ENCODE results near the gene SUGCT. TPM values are rescaled to one million over a fixed set of nuclear protein-coding genes. Genes with fewer than 3 reads are reported as not detected.

The SUGCT gene
- total RNA-seq, 2 experiments from 2014 or later, result not detected

DNA sequence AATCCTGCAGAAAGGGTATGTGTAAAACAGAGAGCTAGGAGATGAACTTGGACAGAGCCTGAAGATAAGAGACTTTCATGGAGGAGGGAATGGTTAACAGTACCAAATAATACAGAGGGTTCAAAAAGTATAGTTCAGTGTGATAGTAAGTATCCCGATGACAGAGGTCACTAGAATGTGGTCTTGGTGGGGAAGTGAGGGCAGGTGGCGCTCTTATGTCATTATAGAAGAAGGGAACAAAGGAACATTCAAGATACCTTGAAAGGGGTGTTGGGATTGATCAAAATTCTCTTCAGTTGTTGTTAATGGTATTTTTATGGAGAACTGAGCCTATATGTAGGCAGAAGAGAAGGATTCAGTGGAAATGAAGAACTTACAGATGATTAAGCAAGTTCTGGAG lies 312.5 kb downstream of the SUGCT start:
- CTCF ChIA-PET (ENCODE audit: unreplicated experiment), result no interaction called here
- Histone ChIP-seq H4K20me1 (ENCODE audit: insufficient read depth, low read length) (no peaks in the 10 kb centered on the region), H3K9me2 (ENCODE audit: insufficient read depth, low read length) (no peaks in the 10 kb centered on the region), H3K27ac (ENCODE audit: low read depth, low read length, poor library complexity, severe bottlenecking) (no peak overlapping the region), H3K79me2 (ENCODE audit: insufficient read depth, low read depth, low read length) (no peaks in the 10 kb centered on the region), H2AFZ (ENCODE audit: low read length) (no peak overlapping the region), H3K4me2 (ENCODE audit: low read length) (no peak overlapping the region), H3K36me3 (ENCODE audit: insufficient read depth, low read length) (no peaks in the 10 kb centered on the region), H3K9me3 (ENCODE audit: low read length) (no peaks in the 10 kb centered on the region), H3K4me1 (ENCODE audit: insufficient read depth, low read length, poor library complexity, severe bottlenecking) (no peaks in the 10 kb centered on the region), H3K4me3 (ENCODE audit: low read depth, low read length, poor library complexity, severe bottlenecking) (no peak overlapping the region)
- intact Hi-C loops (cut with micrococcal nuclease; ENCODE audit: unreplicated experiment), result no loop called here
- DNase-seq (ENCODE audit: low spot score), result peak; percentile 3
- no peak for TF ChIP-seq EZH2phosphoT487 (IDR thresholded peaks at IDR 0.05; ENCODE audit: borderline replicate concordance, low read depth, low read length)
- TF ChIP-seq, protein P1, sequence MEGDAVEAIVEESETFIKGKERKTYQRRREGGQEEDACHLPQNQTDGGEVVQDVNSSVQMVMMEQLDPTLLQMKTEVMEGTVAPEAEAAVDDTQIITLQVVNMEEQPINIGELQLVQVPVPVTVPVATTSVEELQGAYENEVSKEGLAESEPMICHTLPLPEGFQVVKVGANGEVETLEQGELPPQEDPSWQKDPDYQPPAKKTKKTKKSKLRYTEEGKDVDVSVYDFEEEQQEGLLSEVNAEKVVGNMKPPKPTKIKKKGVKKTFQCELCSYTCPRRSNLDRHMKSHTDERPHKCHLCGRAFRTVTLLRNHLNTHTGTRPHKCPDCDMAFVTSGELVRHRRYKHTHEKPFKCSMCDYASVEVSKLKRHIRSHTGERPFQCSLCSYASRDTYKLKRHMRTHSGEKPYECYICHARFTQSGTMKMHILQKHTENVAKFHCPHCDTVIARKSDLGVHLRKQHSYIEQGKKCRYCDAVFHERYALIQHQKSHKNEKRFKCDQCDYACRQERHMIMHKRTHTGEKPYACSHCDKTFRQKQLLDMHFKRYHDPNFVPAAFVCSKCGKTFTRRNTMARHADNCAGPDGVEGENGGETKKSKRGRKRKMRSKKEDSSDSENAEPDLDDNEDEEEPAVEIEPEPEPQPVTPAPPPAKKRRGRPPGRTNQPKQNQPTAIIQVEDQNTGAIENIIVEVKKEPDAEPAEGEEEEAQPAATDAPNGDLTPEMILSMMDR (conservative IDR thresholded peaks at IDR 0.05; ENCODE audit: low read length), result peak; percentile 55
- no TSS peak for BruUV-seq (replicated peaks)
- POLR2A ChIA-PET, result interaction anchor here (0.7 kb wide), 1 partner anchor 338 kb away, joined by 3 read pairs; no protein-coding TSS in a partner anchor

GRCh38 chr7:40455485-40455884 lies 320.7 kb downstream of the SUGCT start:
- Histone ChIP-seq H3K4me1 (ENCODE audit: insufficient read depth, low read length, poor library complexity, severe bottlenecking) (no peaks in the 10 kb centered on the region), H3K9me3 (ENCODE audit: low read length) (no peaks in the 10 kb centered on the region), H3K79me2 (ENCODE audit: insufficient read depth, low read depth, low read length) (no peaks in the 10 kb centered on the region), H4K20me1 (ENCODE audit: insufficient read depth, low read length) (no peaks in the 10 kb centered on the region), H3K36me3 (ENCODE audit: insufficient read depth, low read length) (no peaks in the 10 kb centered on the region), H3K27ac (ENCODE audit: low read depth, low read length, poor library complexity, severe bottlenecking) (no peak overlapping the region), H3K9me2 (ENCODE audit: insufficient read depth, low read length) (no peaks in the 10 kb centered on the region), H3K4me3 (ENCODE audit: low read depth, low read length, poor library complexity, severe bottlenecking) (no peak overlapping the region), H3K4me2 (ENCODE audit: low read length) (no peak overlapping the region), H2AFZ (ENCODE audit: low read length) (no peak overlapping the region)
- CTCF ChIA-PET (ENCODE audit: unreplicated experiment), result no interaction called here
- no peak for TF ChIP-seq EZH2phosphoT487 (IDR thresholded peaks at IDR 0.05; ENCODE audit: borderline replicate concordance, low read depth, low read length)
- TF ChIP-seq, protein P1 (conservative IDR thresholded peaks at IDR 0.05; ENCODE audit: low read length), result no peak
- BruUV-seq (replicated peaks), result no TSS peak
- intact Hi-C loops (cut with micrococcal nuclease; ENCODE audit: unreplicated experiment), result no loop called here
- DNase-seq (ENCODE audit: low spot score), result no peak
- POLR2A ChIA-PET, result interaction anchor here (1.4 kb wide), 1 partner anchor 11 kb away, joined by 4 read pairs; no protein-coding TSS in a partner anchor

DNA sequence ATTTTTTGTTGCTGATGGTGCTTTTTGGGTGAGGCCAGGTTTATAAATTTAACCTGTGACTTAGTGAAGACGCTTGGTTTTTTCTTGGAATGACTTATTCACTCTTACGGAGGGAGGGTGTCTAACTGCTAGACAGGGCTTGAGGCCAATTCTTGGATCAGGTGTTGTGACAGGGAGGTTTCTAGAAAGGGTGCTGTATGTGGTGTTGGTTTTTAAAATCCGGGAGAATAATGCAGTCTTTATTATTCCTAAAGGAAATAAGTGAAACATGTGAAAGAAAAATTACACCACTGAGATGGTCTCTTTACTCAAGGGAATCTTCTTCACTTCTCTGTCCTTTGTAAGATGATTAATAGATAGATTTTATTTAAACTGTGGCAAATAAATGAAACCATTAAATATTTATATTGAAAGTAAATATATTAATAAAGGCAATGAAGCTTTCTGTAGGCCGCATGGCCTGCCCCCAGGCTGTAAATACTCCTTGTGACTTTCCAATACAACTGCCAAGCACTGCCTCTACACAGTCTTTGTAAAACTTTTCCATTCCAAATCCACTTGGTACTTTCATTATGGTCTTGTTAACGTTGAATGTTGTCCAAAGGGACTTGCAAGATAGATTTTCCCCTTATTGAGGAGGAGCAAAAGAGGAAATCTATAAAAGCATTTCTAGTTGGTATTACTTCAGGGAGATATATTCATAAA lies 323.1 kb downstream of the SUGCT start:
- Histone ChIP-seq H4K20me1 (ENCODE audit: insufficient read depth, low read length) (no peaks in the 10 kb centered on the region), H3K79me2 (ENCODE audit: insufficient read depth, low read depth, low read length) (no peaks in the 10 kb centered on the region), H3K4me1 (ENCODE audit: insufficient read depth, low read length, poor library complexity, severe bottlenecking) (no peaks in the 10 kb centered on the region), H3K4me2 (ENCODE audit: low read length) (no peak overlapping the region), H3K9me2 (ENCODE audit: insufficient read depth, low read length) (no peaks in the 10 kb centered on the region), H2AFZ (ENCODE audit: low read length) (no peak overlapping the region), H3K4me3 (ENCODE audit: low read depth, low read length, poor library complexity, severe bottlenecking) (no peak overlapping the region), H3K9me3 (ENCODE audit: low read length) (no peaks in the 10 kb centered on the region), H3K36me3 (ENCODE audit: insufficient read depth, low read length) (no peaks in the 10 kb centered on the region), H3K27ac (ENCODE audit: low read depth, low read length, poor library complexity, severe bottlenecking) (no peak overlapping the region)
- TF ChIP-seq, protein P1 (conservative IDR thresholded peaks at IDR 0.05; ENCODE audit: low read length), result no peak
- no peak for TF ChIP-seq EZH2phosphoT487 (IDR thresholded peaks at IDR 0.05; ENCODE audit: borderline replicate concordance, low read depth, low read length)
- ChIA-PET CTCF (ENCODE audit: unreplicated experiment) (no interaction called here), POLR2A (no interaction called here)
- no peak for DNase-seq (ENCODE audit: low spot score)
- intact Hi-C loops (cut with micrococcal nuclease; ENCODE audit: unreplicated experiment), result no loop called here
- BruUV-seq (replicated peaks), result no TSS peak

Data from OCI-LY7 (cell line).